SK-N-SH treated with all-trans-retinoic acid at 6 μM for 48 hours (cell line): ENCODE measurements around the gene C17orf113.

Experiments
- ATAC-seq: fragments of 200-7000 bp; cut with Tn5 transposase; 3 replicates; pipeline ENCODE4 v1.9.1; 2020; ENCODE audit warnings: mild to moderate bottlenecking, moderate library complexity
- ARNTL ChIP-seq: fragments of 450-650 bp; formaldehyde crosslinking; IDR thresholded peaks from 2 replicates; pipeline ENCODE4 v1.5.0; 2020; ENCODE audit warnings: low read depth, mild to moderate bottlenecking, moderate library complexity, borderline replicate concordance
- BACH2 ChIP-seq: fragments of 250-450 bp; sonication (Bioruptor Pico); IDR thresholded peaks from 2 replicates; pipeline ENCODE4 v1.9.0; 2021; ENCODE audit warnings: mild to moderate bottlenecking, borderline replicate concordance
- CSDC2 ChIP-seq: fragments of 250-450 bp; sonication (Bioruptor Pico); IDR thresholded peaks from 2 replicates; pipeline ENCODE4 v1.5.0; 2020; ENCODE audit warnings: mild to moderate bottlenecking, moderate library complexity
- ESRRG ChIP-seq: fragments of 250-450 bp; sonication (Bioruptor Pico); IDR thresholded peaks from 2 replicates; pipeline ENCODE4 v1.6.1; 2021; ENCODE audit warnings: mild to moderate bottlenecking
- GLIS3 ChIP-seq: fragments of 250-450 bp; sonication (Bioruptor Pico); IDR thresholded peaks from 2 replicates; pipeline ENCODE4 v1.5.0; 2020; ENCODE audit warnings: mild to moderate bottlenecking, moderate library complexity
- ISL1 ChIP-seq: fragments of 250-450 bp; sonication (Bioruptor Pico); IDR thresholded peaks from 2 replicates; pipeline ENCODE4 v2.1.2; 2022; ENCODE audit warnings: mild to moderate bottlenecking, moderate library complexity
- OSR1 ChIP-seq: fragments of 250-450 bp; sonication (Bioruptor Pico); IDR thresholded peaks from 2 replicates; pipeline ENCODE4 v1.8.0; 2022; ENCODE audit warnings: moderate library complexity, mild to moderate bottlenecking, inconsistent platforms
- POU6F1 ChIP-seq: fragments of 250-450 bp; sonication (Bioruptor Pico); IDR thresholded peaks from 2 replicates; pipeline ENCODE4 v1.8.0; 2021; ENCODE audit warnings: low read depth, mild to moderate bottlenecking, moderate library complexity, borderline replicate concordance
- PPARA ChIP-seq: fragments of 250-450 bp; sonication (Bioruptor Pico); IDR thresholded peaks from 2 replicates; pipeline ENCODE4 v1.5.0; 2020; ENCODE audit warnings: mild to moderate bottlenecking, borderline replicate concordance
- RARB ChIP-seq: fragments of 250-450 bp; sonication (Bioruptor Pico); IDR thresholded peaks from 2 replicates; pipeline ENCODE4 v1.8.0; 2021; ENCODE audit warnings: mild to moderate bottlenecking, moderate library complexity
- TOX ChIP-seq: fragments of 250-450 bp; sonication (Bioruptor Pico); IDR thresholded peaks from 2 replicates; pipeline ENCODE4 v1.8.0; 2021; ENCODE audit warnings: mild to moderate bottlenecking, moderate library complexity, borderline replicate concordance
- TSHZ2 ChIP-seq: fragments of 250-450 bp; sonication (Bioruptor Pico); IDR thresholded peaks from 2 replicates; pipeline ENCODE4 v1.5.0; 2020; ENCODE audit warnings: mild to moderate bottlenecking, moderate library complexity
- ZC3H10 ChIP-seq: fragments of 250-450 bp; sonication (Bioruptor Pico); IDR thresholded peaks from 2 replicates; pipeline ENCODE4 v1.5.1; 2021; ENCODE audit warnings: mild to moderate bottlenecking, moderate library complexity
- ZFP3 ChIP-seq: fragments of 250-450 bp; sonication (Bioruptor Pico); IDR thresholded peaks from 2 replicates; pipeline ENCODE4 v1.5.0; 2020; ENCODE audit warnings: mild to moderate bottlenecking, moderate library complexity
- ZFP30 ChIP-seq: fragments of 450-650 bp; formaldehyde crosslinking; IDR thresholded peaks from 2 replicates; pipeline ENCODE4 v1.5.0; 2022; ENCODE audit warnings: mild to moderate bottlenecking, moderate library complexity
- ZNF565 ChIP-seq: fragments of 450-650 bp; formaldehyde crosslinking; conservative IDR thresholded peaks from 2 replicates; pipeline ENCODE4 v1.5.0; 2020; ENCODE audit warnings: low read depth, mild to moderate bottlenecking, moderate library complexity
- ZNF70 ChIP-seq: fragments of 450-650 bp; formaldehyde crosslinking; IDR thresholded peaks from 2 replicates; pipeline ENCODE4 v1.5.0; 2020; ENCODE audit warnings: mild to moderate bottlenecking, moderate library complexity
- ZNF8 ChIP-seq: fragments of 450-650 bp; formaldehyde crosslinking; IDR thresholded peaks from 2 replicates; pipeline ENCODE4 v1.5.0; 2020; ENCODE audit warnings: mild to moderate bottlenecking, moderate library complexity
- TF ChIP-seq, protein P1 (sequence below): fragments of 250-450 bp; sonication (Bioruptor Pico); IDR thresholded peaks from 2 replicates; pipeline ENCODE4 v1.5.1; 2021; ENCODE audit warnings: mild to moderate bottlenecking, moderate library complexity
- TF ChIP-seq, protein P2 (sequence below): fragments of 250-450 bp; sonication (Bioruptor Pico); IDR thresholded peaks from 2 replicates; pipeline ENCODE4 v1.5.1; 2020; ENCODE audit warnings: low read depth, mild to moderate bottlenecking, moderate library complexity

Gene C17orf113

GRCh38 chr17:42041619-42042018 is 8.8 kb downstream of the C17orf113 start (continued):
- TF ChIP-seq POU6F1 (CRISPR knock-in tag) (no peak), ISL1 (CRISPR knock-in tag) (no peak), ZNF8 (CRISPR knock-in tag) (no peak), TOX (CRISPR knock-in tag) (no peak)
- TF ChIP-seq, protein P1, sequence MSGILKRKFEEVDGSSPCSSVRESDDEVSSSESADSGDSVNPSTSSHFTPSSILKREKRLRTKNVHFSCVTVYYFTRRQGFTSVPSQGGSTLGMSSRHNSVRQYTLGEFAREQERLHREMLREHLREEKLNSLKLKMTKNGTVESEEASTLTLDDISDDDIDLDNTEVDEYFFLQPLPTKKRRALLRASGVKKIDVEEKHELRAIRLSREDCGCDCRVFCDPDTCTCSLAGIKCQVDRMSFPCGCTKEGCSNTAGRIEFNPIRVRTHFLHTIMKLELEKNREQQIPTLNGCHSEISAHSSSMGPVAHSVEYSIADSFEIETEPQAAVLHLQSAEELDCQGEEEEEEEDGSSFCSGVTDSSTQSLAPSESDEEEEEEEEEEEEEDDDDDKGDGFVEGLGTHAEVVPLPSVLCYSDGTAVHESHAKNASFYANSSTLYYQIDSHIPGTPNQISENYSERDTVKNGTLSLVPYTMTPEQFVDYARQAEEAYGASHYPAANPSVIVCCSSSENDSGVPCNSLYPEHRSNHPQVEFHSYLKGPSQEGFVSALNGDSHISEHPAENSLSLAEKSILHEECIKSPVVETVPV (CRISPR knock-in tag), result no peak
- TF ChIP-seq, all 23 proteins: peak for 0

- peak; percentile 23; the same call in 1 of the 3 replicates for ATAC-seq
- TF ChIP-seq ZNF565 (CRISPR knock-in tag) (no peak), CSDC2 (no peak)
Observed at GRCh38 chr17:42040818-42041217, 9.6 kb downstream of the C17orf113 start.

- TF ChIP-seq CSDC2 (no peak), ZNF8 (CRISPR knock-in tag) (no peak), TOX (CRISPR knock-in tag) (no peak), ESRRG (no peak), BACH2 (CRISPR knock-in tag) (no peak), ZNF70 (CRISPR knock-in tag) (no peak), ARNTL (CRISPR knock-in tag) (no peak), ISL1 (CRISPR knock-in tag) (no peak), GLIS3 (CRISPR knock-in tag) (no peak), OSR1 (CRISPR knock-in tag) (no peak), POU6F1 (CRISPR knock-in tag) (no peak), ZFP3 (CRISPR knock-in tag) (no peak), TSHZ2 (CRISPR knock-in tag) (no peak), ZFP30 (no peak), RARB (CRISPR knock-in tag) (no peak), PPARA (CRISPR knock-in tag) (no peak), ZC3H10 (CRISPR knock-in tag) (no peak)
- TF ChIP-seq, protein P2, sequence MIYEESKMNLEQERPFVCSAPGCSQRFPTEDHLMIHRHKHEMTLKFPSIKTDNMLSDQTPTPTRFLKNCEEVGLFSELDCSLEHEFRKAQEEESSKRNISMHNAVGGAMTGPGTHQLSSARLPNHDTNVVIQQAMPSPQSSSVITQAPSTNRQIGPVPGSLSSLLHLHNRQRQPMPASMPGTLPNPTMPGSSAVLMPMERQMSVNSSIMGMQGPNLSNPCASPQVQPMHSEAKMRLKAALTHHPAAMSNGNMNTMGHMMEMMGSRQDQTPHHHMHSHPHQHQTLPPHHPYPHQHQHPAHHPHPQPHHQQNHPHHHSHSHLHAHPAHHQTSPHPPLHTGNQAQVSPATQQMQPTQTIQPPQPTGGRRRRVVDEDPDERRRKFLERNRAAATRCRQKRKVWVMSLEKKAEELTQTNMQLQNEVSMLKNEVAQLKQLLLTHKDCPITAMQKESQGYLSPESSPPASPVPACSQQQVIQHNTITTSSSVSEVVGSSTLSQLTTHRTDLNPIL, result no peak
- TF ChIP-seq, protein P1 (CRISPR knock-in tag), result no peak
- TF ChIP-seq, all 23 proteins: peak for 0
- no peak for ATAC-seq
Observed at GRCh38 chr17:42039794-42040763, 10.3 kb downstream of the C17orf113 start.
